ENCODE results near the gene TMEM141.

DNA sequence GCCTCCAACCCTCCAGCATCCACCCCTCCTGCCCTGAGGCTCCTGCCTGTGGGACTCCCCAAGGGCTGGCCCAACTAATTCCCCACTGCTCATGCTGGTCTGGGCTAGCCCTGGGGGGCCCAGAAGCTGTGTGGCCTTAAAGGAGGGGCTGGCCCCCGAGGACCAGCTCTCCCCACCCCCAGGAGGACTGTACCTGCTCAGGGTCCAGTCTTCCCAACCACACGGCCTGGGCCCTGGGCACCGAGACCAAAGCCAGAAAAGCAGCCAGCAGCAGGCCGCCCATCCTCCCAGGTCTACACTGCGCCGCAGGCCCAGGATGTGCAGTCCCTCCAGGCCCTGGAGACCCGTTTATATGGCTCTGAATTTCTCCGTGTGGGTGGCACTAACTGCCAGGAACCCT, 42.9 kb upstream of the TMEM141 start, which contains the start of gene LCN6:
- TF ChIP-seq LEF1 (IDR thresholded peaks at IDR 0.05; ENCODE audit: borderline replicate concordance): no peak
- TF ChIP-seq ARNT (IDR thresholded peaks at IDR 0.05): no peak
- TF ChIP-seq NFRKB (IDR thresholded peaks at IDR 0.05): no peak
- TF ChIP-seq SP1 (IDR thresholded peaks at IDR 0.05): no peak
